Midbrain (tissue), 1 donor: ENCODE data around the gene MUC5B.

Source experiments
- DNase-seq: peaks from one replicate; lab custom pipeline; 2025; lab: John Stamatoyannopoulos, UW

The MUC5B gene

GRCh38 chr11:1300569-1301187, 77.8 kb downstream of the MUC5B start:
- no peak for DNase-seq

DNA sequence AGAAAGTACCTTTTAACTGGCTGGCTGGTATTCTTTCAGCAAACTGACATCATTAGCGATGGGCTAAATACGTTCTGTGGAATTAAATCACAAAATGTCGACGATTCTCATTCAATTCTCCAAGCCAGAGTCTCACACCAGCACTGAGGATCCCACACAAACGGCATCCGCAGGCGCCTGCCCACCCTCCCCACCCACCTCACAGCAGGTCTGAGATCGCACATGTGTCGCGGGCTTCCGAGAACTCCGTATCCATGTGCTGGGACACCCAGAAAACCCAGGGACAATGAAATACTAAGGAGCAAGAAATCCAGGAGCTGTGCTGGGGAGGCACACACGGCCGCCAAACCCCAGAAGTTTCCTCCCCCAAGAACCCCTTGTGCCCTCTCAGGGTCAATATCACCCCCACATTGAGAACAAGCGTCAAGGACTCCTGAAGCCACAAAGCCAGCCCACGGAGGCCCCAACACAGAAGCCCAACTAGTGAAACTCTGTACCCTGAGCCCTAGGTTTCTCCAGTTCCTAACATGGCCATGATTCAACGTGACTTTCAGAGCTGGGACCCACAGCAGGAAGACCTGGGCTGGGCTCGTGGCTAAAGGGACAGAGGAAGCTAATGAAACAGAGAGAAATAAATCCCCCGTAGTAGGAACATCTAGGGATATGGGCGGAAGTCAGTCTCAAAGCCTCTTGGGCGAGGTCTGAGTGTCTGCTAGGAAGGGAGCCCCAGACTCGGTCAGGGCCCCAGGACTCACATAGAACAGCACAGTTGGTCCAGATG, 78.5 kb downstream of the MUC5B start:
- DNase-seq: no peak

DNA sequence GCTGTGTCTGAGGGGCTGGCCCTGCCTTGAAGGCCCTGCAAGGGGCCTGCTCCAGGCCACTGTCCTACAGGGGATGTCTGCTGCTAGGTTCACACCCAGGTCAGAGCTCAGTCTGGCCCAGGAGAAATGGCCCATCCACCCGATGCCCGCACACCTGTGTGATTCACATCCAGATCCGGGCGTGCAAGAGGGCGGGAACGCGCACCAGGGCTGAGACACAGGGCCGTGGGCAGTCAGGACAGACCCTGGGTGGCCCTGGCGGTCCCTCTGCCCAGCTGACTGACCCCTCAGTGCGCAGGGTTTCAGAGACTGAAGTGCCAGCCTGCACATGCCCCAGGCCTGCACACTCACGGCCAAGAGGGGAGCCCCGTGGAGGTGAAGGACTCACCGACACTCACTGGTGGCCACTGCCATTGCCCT, 79.2 kb downstream of the MUC5B start:
- DNase-seq: no peak

DNA sequence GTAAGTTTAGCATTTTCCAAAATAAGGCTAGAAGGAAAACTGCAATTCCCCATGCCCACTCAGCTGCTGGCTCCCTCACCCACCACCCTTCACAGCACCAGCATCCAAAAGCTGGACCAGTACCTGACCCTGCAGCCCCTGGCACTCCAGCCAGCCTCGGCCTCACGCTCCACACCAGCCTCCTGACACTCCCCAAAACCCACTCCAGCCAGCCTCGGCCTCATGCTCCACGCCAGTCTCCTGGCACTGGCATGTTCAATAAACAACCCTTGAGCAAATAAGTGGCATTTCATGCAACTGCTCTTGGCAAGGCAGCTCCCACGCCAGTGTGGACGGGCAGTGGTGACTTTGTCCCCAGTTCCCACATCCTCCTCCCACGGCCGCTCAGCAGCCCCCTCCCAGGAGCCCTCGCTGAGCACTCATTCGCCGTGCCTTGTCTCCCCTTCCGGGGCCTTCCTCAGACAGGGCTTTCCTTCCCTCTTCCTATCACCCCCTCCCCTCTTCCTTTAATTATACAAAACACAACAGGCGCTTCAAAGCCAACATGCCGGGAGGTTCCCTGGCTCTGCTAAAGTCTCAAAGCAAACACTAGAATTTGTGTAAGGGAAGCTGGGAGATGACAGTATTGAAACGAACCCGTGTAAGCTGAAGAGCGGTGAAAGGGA, 79.7 kb downstream of the MUC5B start:
- DNase-seq: no peak

DNA sequence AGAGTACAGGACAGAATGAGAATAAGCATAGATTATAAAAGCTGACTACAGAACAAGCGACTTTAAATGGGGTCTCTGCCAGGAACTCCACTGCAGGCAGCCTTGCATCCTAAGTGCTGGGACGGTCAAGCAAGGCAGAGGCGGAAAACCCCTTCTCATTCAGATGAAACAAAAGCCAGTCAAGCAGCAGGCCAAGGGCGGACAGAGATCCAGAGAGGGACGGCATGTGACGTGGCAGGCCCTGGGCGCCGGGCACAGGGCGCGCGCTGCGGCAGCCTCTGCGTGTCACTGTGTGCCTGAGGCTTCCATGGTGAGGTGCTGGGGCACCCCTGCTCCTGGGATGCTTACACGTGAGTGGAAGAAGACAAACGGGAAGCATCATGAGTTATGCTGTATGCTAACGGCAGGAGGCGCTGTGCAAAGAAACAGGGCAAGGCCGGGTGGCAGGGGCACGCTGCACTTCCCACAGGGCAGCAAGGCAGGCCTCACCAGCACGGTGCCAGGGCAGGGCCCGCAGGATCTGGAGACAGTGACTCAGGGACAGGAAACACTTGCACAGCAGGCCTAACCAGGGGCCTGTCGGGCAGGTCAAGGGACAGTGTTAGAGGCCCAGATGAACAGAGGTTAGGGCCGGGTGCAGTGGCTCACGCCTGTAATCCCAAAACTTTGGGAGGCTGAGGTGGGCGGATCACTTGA, 80.4 kb downstream of the MUC5B start:
- DNase-seq: peak; percentile 52

- DNase-seq: no peak
Observed at GRCh38 chr11:1303973-1304372, 81.1 kb downstream of the MUC5B start.

DNA sequence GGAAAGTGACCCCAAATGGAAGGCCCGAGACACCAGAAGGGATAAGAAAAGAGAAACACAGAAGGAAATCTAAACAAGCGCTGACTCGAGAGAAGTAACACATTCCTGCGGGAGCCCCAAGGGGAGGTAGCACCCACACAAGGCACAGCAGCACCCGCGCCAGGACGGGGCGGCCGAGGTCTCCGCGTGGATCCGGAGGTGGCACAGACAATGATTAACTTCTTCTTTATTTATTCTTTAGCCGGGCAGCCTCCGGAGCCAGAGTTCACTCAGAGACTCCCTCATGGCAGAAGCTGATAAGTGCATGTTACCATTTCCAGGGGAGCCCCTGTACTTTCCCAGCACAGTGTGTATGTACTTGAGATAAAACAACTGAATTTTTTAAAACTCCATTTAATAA, 81.5 kb downstream of the MUC5B start:
- no peak for DNase-seq

DNA sequence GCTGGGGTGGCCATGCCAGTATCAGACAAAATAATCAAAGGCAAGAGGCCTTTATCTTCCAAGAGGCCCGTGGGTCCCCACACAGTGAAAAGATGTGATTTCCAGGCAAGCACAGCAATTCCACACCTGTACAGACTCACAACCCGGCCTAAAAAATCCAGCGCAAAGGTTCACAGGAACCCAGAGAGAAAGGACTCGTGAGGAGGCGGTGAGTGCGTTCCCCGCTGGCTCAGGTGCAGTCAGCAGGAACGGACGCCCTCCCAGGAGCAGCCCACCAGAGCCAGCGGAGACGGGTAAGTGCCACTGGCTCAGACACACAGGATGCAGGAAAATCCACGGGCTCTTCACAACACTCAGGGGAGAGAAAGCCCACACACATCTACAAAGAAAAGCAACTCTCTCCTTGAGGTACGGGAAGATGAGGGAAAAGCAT, 82.2 kb downstream of the MUC5B start:
- DNase-seq: no peak

GRCh38 chr11:1305501-1306056, 82.7 kb downstream of the MUC5B start:
- no peak for DNase-seq

GRCh38 chr11:1306186-1307162, 83.6 kb downstream of the MUC5B start:
- no peak for DNase-seq

GRCh38 chr11:1307163-1307870, 84.5 kb downstream of the MUC5B start:
- DNase-seq: no peak

- DNase-seq: no peak
Observed at GRCh38 chr11:1307998-1308742, 85.3 kb downstream of the MUC5B start.

DNA sequence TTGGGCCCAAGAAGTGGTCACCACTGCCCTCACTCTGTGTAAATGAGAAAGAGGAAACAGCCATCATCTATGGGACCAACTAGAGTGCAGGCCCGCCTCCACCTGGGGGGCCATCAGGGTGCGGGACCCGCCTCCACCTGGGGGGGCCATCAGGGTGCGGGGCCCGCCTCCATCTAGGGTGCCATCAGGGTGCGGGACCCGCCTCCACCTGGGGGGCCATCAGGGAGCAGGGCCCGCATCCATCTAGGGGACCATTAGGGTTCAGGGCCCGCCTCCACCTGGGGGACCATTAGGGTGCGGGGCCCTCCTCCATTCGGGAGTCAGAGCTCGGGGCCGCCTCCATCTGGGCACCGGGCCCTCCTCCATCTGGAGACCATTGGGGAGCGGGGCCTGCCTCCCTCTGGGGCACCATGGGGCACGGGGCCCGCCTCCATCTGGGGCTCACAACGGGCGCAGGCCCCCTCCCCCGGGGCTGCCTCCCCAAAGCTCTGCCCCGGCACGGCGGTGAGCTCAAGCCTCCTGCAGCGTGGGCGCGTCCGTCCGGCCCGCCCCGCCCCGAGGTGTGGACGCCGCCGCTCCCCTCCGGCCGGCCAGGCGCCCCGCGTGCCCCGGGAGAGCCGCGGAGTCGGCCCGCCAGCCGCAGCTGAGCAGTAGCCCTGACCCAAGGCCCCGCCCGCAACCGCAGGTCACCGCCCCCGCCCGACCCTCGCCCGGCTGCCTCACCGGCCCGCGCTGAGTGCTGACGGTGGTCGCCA, 86.1 kb downstream of the MUC5B start:
- DNase-seq: no peak

DNA sequence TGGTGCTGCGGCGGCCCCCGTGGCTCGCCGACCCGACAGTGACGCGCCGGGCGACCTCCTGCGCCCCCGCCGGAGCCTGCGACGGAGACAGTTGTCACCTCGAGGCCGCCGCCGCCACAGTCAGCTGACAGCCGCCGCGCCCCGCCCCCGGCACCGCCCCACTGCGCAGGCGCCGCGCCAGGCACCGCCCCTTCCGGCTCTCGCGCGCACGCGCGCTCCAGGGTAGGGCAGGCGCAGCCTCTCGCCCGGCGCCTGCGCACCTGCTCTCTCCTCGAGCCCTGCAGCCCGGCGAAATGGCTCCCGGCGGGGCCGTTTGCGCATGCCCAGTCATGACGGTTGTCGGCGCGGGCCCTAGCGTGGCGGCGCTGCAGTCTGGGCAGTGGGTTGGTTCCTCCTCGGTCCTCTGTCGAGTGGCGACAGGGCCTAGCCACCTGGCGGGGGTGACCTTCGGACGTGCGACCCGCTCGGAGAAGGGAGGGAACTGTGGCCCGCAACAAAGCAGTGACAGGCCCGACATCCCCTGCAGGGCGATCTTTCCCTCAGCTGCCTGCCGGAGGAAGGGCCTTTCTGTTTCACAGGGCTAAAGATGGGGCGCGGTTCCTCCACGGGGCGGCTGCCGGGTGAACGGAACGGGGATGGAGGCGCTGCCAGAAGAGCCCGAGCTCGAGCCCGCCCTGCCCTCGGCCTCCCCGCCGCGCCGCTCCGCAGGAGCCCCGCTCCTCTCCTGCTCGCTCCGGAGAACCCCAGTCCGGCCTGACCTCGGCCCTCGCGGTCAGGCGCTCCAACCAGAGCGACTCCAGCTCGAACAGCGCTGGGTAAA, 86.8 kb downstream of the MUC5B start, which contains the start of gene TOLLIP:
Gene TOLLIP, minus strand, starts transcription at position 135 of the 820 bp plus-strand sequence. Its CDS starts 134 bp downstream, at position 1.
- DNase-seq: peak; percentile 94

- no peak for DNase-seq
Observed at GRCh38 chr11:1310318-1310687, 87.4 kb downstream of the MUC5B start.

GRCh38 chr11:1310772-1311468, 88.1 kb downstream of the MUC5B start:
- DNase-seq: no peak
